GM15510 (cell line): ENCODE data around the gene KRTAP5-8.

ENCODE experiments used
- POLR2A ChIP-seq: IDR thresholded peaks from 3 replicates; pipeline ENCODE4 v1.6.1; 2011; ENCODE audit warnings: borderline replicate concordance; ENCODE audit not compliant: insufficient read length; ENCODE audit errors: extremely low read depth

KRTAP5-8 gene

DNA sequence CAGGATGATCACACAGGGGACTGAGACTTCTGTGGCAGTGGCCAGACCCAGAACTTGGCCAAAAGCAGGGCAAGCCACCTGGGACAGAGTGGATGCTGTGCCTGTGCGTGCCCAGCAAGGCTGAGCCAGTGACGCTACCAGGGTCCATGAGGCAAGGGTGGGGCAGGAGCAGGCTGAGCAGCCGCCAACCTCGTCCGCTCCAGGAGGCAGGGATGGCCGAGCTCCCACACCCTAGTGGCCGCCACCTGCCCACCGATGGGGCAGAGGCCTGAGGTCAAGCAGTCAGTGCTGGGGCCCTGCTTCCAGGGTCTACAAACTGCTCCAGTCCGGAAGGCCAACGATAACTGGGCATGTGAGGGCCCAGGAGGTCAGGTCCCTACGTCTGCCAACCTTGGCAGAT is 17.7 kb downstream of the KRTAP5-8 start:
- no peak for TF ChIP-seq POLR2A

DNA sequence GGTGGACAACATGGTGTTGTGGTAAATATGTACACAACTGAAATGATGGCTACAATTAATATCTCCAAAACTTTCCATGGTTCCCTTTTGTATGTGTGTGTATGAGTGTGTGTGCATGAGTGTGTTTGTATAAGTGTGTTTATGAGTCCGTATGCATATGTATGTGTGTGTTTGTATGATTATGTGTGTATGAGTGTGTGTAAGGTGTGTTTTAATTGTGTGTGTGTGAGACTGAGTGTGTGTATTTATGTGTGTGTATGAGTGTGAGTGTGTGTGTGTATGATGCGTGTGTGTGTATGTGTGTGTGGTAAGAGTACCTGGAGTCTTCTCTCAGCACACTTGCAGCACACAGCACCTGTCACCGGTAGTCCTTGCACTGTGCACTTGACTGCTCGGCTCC is 18.2 kb downstream of the KRTAP5-8 start:
- TF ChIP-seq POLR2A, result no peak

DNA sequence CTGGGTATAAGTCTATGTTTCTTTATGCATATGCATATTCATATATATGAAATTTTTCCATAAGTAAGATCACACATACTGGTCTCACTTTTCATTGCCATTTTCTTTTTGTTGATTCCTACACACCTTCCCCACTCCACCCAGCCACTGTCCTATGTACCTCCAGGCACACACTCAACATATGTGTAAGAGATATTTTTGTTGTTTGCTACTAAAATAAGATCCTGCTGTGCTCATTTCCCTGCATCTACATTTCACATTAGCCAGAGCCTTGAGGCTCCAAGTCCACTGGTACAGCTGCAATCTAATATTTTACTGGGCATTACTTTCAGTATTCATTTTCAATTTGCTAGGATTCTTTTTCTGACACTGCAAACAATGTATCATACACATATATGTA is 19.4 kb downstream of the KRTAP5-8 start:
- no peak for TF ChIP-seq POLR2A

DNA sequence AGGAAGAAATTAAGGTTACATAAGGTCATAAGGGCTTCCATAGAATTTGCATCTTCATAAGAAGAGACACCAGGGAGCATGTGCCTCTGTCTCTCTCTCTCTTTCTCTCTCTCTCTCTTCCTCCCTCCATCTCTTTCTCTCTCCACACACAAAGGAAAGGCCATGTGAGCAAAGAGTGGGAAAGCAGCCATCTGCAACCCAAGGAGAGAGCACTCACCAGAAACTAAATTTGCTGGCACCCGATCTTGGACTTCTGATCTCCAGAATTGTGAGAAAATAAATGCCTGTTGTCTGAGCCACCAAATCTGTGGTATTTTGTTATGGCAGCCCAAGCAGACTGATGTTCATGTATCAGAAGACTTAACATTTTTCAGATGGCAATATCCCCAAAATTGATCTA is 21.2 kb downstream of the KRTAP5-8 start:
- TF ChIP-seq POLR2A, result no peak

DNA sequence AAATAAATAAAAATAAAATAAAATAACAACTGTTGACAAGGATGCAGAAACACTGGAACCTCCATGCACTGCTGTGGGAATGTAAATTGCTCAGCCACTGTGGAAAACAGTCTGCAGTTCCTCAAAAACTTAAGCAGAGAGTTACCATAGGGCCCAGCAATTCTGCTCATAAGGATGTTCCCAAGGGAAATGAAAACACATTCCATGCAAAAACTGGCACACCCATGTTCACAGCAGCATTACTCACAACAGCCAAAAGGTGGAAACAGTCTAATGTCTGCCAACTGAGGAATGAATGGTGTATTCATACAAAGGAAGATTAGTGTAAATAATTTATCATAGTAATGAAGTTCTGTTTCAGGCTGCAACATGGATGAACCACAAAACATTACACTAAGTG is 24.3 kb downstream of the KRTAP5-8 start:
- no peak for TF ChIP-seq POLR2A

DNA sequence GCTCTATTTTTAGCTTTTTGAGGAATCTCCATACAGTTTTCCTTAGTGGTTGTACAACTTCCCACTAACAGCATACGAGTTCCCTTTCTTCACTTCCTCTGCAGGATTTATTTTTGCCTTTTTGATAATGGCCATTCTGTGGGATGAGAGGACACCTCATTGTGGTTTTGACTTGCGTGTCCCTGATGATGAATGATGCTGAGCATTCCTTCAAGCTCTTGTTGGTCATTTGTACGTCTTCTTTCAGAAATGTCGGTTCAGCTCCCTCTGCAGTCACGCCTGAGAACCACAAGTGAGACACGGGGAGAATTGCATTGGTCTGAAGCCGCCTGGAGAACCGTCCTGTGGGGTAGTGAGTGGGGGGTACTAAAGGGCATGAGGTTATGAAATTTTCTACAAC is 25.6 kb downstream of the KRTAP5-8 start:
- TF ChIP-seq POLR2A, result no peak

DNA sequence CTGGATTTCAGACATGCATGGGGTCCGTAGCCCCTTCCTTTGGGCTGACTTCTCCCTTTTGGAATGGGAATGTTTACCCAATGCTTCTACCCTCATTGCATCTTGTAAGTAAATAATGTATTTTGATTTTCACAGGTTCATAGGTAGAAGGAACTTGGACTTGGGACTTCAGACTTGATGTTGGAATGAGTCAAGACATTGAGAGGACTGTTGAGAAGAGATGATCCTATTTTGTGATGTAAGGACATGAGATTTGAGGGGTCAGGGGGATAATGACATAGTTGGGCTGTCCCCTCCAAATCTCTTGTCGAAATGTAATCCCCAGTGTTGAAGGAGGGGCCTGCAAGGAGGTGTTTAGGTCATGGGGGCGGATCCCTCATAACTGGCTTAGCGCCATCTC is 26.6 kb downstream of the KRTAP5-8 start:
- TF ChIP-seq POLR2A, result no peak

DNA sequence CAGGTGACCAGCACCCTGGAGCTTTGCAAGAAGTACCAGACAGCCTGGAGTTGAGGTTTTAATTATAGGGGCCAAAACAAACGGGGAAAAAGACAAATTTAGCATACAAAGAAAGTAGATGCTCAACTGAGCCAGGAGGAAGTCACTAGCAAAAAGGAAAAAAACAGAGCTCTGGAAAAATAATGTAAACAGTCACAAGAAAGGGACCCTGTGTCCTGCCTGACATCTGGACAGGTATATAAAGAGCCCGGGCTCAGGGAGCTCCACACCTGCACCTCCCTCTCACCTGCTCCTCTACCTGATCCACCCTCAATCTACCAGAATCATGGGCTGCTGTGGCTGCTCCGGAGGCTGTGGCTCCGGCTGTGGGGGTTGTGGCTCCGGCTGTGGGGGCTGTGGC is 27.4 kb downstream of the KRTAP5-8 start, which contains the start of gene KRTAP5-10:
KRTAP5-10 (plus strand) TSS at position 301 of the 400 bp plus-strand sequence; CDS start at position 326, 25 bp downstream.
- TF ChIP-seq POLR2A, result no peak

DNA sequence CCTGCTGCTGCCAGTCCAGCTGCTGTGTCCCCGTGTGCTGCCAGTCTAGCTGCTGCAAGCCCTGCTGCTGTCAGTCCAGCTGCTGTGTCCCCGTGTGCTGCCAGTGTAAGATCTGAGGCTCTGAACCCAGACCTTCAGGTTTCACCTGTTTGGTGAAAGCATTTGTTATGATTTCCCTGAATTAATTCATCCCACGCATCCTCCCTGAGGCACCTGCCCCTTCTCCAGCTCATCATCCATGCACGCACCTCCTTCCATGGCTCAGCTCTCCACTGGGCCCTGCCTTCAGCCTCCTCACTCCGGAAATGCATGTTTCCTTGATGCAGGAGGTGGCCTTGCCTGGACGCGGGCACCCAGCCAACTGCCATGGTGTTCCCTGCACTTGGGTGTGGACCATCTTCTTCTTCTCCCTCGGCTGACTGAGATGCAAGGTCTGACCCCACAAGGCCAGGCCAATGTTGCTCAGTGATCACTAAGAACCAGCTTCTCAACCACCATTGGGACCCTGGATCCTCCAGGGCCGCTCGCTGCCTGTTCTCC is 28.3 kb downstream of the KRTAP5-8 start:
- TF ChIP-seq POLR2A, result no peak

DNA sequence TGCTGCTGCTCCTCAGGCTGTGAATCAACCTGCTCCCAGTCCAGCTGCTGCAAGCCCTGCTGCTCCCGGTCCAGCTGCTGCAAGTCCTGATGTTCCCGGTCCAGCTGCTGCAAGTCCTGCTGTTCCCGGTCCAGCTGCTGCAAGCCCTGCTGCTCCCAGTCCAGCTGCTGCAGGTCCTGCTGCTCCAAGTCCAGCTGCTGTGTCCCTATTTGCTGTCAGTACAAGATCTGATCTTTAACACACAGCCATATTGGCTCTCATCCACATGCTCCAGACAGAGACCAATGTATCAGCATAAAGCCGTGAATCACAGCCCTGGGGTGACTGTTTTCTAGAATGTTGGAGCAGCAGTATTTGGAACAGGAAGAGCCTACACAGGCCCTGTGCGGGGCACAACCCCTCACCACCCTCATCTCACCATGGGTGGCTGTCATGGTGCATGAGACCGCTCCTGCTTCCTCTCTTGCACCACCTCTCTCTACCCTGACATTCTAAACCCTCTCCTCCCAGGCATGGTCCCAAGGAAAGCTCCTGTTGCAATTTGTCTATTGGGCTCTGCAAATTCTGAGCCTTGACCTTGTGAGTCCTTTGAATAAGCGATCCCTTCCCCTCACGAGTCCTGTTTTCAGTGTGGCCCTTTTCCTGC is 31.0 kb downstream of the KRTAP5-8 start:
- no peak for TF ChIP-seq POLR2A

DNA sequence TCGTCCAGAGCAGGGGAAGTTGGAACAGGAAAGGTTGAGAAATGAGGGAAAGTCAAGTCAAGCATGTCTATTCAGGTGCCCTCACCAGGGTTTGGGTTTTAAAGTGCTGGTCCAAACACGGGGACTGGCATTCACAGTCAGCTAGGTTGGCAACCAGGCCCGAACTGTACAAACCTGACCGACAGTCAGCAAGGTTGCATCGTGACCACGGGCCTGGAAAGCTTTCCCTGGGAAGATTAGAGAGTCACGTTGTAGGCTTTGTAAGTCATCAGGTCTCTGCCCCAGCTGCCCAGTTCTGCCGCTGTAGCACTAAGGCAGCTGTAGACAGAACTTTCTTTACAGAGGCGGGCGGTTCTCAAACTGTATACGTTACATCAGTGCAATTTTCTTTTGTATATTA is 35.0 kb downstream of the KRTAP5-8 start:
- no peak for TF ChIP-seq POLR2A

DNA sequence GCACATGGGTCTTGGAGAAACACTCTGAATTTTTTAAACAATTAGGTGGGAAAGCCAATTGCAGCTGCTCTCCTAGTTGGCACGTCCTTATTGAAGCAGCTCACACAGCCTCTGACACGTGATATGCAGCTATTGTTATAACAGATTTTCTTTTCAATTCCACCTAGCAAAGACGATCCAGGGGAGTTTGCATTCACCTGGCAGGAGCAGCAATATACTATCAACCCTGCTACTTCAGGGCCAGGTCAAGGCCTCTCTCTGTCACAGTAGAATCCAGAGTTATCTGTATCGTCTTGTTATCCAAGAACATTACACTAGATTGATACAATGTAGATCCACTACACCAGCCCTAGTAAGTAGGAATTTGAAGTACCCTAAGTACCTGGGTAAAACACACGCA is 36.6 kb downstream of the KRTAP5-8 start:
- no peak for TF ChIP-seq POLR2A

DNA sequence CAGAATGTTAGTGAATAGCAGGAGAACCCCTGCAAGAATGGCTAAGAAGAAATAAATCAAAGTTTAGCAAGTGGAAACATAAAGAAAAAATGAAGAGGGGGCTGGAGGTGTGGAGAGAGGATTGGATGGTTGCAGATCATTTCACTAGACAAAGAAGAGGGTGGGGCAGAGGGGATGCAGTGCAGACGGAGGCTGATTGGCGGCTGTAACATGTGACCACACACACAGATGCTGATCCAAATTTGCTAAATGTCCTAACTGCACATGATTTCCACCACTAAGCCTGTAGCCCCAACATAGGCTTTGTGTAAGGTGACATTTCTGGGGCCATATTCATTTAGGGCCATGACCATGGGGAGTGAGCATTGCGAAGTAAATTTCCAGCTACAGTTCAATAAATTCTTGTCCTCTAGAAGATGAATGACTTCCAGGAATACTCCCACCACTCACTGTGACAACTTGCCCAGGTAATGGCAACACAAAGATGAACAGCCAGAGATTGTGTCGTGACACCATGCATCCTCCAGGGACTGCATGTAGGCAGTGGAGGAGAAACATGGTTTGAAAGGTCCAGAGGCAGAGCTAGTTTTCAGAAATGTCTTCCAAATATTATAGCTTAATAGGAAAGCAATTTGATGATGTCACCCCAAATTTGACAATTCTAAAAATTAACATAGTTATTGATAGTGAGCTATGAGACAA is 38.0 kb downstream of the KRTAP5-8 start:
- TF ChIP-seq POLR2A, result no peak

DNA sequence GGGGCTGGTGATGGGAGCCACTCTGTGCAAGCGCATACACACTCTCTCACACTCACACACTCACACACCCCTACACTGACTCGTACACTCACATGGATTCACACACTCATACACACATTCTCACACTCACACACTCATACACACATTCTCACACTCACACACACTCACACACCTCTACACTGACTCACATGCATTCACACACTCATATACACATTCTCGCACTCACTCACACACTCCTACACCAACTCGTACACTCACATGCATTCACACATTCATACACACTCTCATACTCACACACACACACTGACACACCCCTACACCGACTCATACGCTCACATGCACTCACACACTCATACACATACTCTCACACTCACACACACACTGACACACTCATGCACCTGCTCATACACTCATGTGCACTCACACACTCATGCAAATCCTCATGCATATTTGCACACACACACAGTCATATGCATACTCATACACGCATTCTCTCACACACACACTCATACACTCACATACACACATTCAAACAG is 39.7 kb downstream of the KRTAP5-8 start:
- no peak for TF ChIP-seq POLR2A
